LNCAP (cell line): Measurements from ENCODE around the gene C1orf115.

Source experiments
- CTCF ChIP-seq: fragments of 450-650 bp; IDR thresholded peaks from 2 replicates; pipeline ENCODE4 v1.5.1; 2017; ENCODE audit warnings: mild to moderate bottlenecking

Gene C1orf115

DNA sequence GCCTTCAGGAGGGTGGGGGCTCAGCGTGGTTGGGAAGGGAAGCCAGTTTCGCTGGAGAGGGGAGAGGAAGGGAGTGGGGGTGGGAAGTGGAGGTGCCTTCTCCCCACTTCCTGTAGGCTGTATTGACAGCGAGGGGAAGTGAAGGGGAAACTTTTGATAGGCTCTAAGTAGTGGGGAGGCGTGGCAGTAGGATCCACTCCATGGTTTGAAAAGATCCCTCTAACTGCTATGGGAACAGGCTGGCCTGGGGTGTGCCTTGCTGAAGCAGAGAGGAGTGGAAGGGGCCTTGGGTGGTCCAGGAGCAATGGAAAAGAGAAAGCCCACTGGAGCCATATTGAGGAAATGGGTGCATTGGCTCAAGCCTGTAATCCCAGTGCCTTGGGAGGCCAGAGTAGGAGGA lies 20.2 kb downstream of the C1orf115 start:
- TF ChIP-seq CTCF, result no peak

DNA sequence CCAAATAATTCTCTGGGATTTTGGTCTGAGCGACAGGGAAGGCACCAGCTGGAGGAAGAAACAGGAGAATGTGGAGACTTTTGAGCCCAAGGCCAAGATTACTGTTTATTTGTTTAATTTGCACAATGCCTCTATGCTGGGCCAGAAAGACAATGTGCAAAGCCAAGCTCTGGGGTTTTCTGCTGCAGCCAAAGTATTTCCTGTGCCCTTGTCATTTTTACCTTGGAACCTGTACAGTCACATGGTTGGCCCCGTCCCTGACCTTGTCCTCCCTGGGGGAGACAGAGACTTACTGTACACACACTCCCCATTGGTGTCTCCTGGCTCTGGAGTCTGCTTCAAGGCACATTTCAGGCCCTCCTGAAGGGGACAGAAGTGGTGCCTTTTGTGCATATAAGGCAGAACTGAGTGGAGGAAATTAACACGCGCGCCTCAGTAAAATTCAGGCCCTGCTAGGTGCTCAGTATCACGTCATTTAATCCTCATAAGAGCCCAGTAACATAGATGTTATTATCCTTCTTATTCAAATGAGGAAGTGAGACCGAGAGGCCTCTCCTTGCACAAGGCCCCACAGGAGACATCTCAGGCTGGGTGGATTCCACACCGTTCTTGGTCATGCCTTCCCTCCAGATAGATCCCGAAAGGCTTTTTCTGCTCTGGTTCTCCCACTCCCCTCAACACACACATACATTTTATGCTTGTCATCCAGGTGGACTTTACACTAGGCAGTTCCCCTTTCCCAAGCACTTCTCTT lies 21.1 kb downstream of the C1orf115 start:
- TF ChIP-seq CTCF, result no peak

DNA sequence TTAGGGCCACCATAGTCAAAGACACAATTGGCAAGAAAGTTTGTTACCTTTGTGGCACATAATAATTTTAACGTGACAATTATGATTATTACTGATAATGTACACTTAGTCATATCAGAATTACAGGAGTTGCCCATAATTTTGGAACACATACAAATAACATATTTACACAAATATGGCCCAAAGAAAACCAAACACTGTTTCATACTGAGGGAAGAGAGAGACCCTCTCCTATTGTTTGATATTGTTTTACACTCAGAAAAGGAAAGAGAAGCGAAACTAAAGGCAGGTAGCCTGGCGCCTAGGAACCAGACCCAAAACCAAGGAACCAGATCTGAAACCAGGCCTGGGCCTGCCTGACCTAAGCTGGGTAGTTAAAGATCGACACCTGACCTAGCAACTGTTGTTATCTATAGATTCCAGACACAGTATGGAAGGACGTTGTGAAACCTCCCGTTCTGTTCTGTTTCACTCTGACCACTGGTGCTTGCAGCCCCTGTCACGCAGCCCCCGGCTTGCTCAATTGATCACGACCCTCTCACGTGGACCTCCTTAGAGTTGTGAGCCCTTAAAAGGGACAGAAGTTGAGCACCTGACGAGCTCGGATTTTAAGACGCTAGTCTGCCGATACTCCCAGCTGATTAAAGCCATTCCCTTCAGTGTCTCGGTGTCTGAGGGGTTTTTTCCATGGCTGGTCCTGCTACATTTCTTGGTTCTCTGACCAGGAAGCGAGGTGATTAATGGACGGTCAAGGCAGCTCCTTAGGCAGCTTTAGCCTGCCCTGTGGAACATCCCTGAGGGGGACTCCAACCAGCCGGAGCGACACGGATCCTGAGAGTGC lies 27.9 kb downstream of the C1orf115 start:
- no peak for TF ChIP-seq CTCF

- TF ChIP-seq CTCF, result no peak
Measured at GRCh38 chr1:220726634-220727033, 36.5 kb downstream of the C1orf115 start.

DNA sequence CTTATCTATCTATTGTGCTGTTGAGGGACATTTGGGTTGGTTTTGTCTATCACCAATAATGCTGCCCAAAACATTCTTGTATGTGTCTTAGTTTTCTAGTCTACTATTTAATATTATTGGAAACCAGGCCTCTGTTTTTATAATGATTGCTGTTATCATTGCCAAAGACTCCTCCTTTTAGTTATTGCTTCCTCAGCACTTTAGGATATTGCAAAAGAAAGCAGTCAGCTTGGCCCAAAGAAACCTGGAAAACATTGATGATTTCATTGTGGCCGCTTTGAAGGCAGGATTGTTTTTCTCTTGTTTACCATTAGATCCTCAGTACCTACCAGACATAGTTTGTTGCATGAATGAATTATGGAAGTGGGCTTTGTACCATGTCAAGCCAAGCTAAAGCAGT lies 37.4 kb downstream of the C1orf115 start:
- TF ChIP-seq CTCF, result no peak

DNA sequence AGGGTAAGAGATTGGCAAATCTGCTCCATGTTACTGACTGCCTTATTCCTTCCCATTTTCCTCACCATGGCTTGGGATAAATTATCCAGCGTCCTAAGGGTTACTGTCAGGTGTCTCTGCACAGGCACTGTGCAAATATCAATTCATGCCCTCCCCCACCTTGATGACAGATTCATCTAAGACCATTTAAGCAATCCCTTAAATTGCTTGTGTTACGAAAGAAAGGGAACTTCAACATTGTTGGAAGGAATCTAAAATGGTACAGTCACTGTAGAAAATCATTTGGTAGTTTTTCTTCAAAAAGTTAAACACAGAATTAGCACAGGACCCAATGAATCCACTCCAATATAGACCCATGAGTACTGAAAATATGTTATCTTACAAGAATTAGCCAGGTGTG lies 40.3 kb downstream of the C1orf115 start:
- TF ChIP-seq CTCF, result no peak

DNA sequence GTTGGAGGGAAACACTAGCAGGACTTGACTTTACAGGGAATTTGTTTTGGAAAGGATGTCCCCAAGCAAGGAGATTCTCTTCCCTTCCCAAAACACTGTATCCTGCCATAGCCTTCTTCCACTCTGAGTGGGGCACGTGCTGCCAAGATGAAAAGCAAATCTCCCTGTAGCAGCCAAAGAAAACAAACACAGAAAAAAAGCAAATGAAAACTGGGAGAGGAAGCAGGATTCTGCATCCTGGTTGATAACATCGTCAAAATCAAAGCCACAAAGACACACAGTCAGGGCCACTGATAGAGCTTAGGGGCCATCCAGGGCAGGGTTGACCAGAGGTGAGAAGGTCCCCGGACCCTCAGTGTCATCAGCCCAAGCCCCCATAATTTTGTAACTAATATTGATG lies 42.0 kb downstream of the C1orf115 start:
- no peak for TF ChIP-seq CTCF
